H4 (cell line): ENCODE measurements around the gene WBP1. TPM values are rescaled to one million over a fixed set of nuclear protein-coding genes. Genes with fewer than 3 reads are reported as not detected.
"Not testable (repeated sequence)": the region's sequence is repeated elsewhere in the genome, so short reads cannot be mapped to it uniquely, and the experiment has no call there.

Source experiments
- DNase-seq: peaks from one replicate; pipeline ENCODE4 v3.0.0-alpha.2; 2015; ENCODE audit warnings: low spot score
- total RNA-seq: library from RNA; depleted of rRNA; stranded (reverse); fragments of >200 nt; shearing (Covaris generic); gene quantifications from 2 replicates; pipeline ENCODE4 v1.2.3, GENCODE V29; 2014; rRNA removed

Gene WBP1
- total RNA-seq, result 86.8 and 93.9 TPM in 2 replicates

GRCh38 chr2:74458132-74458937, at the start of gene WBP1:
Gene WBP1, plus strand, starts transcription at chr2:74458438. Its CDS starts 165 bp downstream, at chr2:74458603.
- DNase-seq, result peak; percentile 100

GRCh38 chr2:74413001-74413698, 45.1 kb upstream of the WBP1 start:
- DNase-seq, result no peak

- no peak for DNase-seq
Observed at GRCh38 chr2:74414441-74414840, 43.8 kb upstream of the WBP1 start.

- DNase-seq, result no peak
Observed at GRCh38 chr2:74414881-74415761, 43.1 kb upstream of the WBP1 start.

- DNase-seq, result no peak
Observed at GRCh38 chr2:74415762-74416395, 42.4 kb upstream of the WBP1 start.

- DNase-seq, result no peak
Observed at GRCh38 chr2:74416778-74417177, 41.5 kb upstream of the WBP1 start.

- DNase-seq, result no peak
Observed at GRCh38 chr2:74417197-74417596, 41.0 kb upstream of the WBP1 start.

GRCh38 chr2:74417763-74418162, 40.5 kb upstream of the WBP1 start:
- DNase-seq, result no peak

GRCh38 chr2:74418312-74418711, 39.9 kb upstream of the WBP1 start:
- DNase-seq, result no peak

GRCh38 chr2:74419345-74419744, 38.9 kb upstream of the WBP1 start:
- DNase-seq, result no peak

GRCh38 chr2:74420006-74420405, 38.2 kb upstream of the WBP1 start:
- no peak for DNase-seq

- not testable (repeated sequence) for DNase-seq
Observed at GRCh38 chr2:74420443-74421103, 37.7 kb upstream of the WBP1 start.

- DNase-seq, result peak; percentile 83
Observed at GRCh38 chr2:74421221-74421870, 36.9 kb upstream of the WBP1 start, which contains the start of the genes C2orf81 and WDR54. Gene C2orf81, minus strand, starts transcription at chr2:74421619. Its CDS starts 59 bp downstream, at chr2:74421560. Gene WDR54, plus strand, starts transcription at chr2:74421730. Its CDS starts 424 bp downstream, at chr2:74422154.

GRCh38 chr2:74423231-74424095, 34.8 kb upstream of the WBP1 start:
- no peak for DNase-seq

GRCh38 chr2:74424139-74424992, 33.9 kb upstream of the WBP1 start:
- no peak for DNase-seq

- no peak for DNase-seq
Observed at GRCh38 chr2:74424995-74425406, 33.2 kb upstream of the WBP1 start.

GRCh38 chr2:74425523-74425922, 32.7 kb upstream of the WBP1 start:
- DNase-seq, result no peak

GRCh38 chr2:74426181-74426758, 32.0 kb upstream of the WBP1 start:
- no peak for DNase-seq
